GM21390 (cell line): ENCODE results near the gene PPP1R12C.

ENCODE experiments used
- ATAC-seq: cut with Tn5 transposase; IDR thresholded peaks from one replicate; pipeline ENCODE4 v1.9.1; 2021; ENCODE audit not compliant: unreplicated experiment

PPP1R12C gene

DNA sequence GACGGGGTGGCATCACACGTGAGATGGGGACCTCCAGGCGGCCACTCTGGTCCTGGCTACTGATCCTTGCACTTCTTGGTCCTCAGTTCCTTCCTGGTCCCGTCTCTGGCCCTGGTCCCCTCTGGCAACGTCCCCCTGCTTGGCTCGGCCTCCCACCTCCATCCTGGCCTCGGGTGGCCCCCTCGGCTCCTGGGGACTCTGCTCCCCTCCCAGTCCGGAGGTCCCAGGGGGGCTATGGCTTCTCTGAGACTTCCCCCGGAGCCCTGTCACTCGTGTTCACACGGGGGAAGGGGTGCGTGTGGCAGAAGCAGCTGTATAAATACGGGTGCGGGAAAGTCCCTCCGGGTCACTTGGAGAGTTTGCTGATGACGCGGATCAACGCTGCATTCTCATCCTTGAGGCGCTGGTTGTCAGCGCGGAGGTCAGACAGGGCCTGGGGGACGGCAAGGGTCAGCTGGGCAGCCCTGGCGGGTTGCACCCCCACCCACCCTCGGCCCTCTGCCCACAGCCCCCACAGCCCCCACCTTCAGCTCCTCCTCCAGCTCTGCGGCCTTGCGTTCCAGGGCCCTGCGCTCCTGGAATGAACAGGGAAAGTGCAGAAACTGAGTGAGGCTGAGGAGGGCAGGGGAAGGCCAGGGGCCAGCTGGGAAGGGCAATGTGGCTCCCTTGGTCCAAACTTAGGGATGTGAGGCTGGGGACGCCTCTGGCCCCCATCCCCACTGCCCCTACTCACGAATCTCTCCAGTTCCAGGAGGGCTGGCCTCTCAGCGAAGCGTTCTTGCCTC, 26.1 kb downstream of the PPP1R12C start:
- ATAC-seq, result no peak

DNA sequence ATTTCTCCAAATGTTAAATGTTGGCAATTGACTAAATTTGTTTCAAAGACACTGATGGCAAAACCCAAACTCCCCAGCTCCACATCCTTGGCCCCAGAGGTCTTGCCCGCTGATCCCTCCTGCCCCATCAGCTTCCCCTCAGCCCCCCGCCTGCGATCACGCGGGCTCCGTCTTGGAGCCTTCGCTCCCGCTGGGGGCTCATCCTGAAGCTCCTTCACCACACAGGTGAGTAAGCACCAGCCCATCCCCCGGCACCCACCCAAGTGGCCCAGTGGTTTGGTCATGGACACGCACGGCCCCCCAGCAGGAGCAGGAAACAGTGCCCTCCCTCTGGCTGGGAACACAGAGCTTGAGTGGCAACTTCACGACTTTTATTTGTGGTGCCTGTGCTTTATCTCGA, 26.9 kb downstream of the PPP1R12C start:
- no peak for ATAC-seq

DNA sequence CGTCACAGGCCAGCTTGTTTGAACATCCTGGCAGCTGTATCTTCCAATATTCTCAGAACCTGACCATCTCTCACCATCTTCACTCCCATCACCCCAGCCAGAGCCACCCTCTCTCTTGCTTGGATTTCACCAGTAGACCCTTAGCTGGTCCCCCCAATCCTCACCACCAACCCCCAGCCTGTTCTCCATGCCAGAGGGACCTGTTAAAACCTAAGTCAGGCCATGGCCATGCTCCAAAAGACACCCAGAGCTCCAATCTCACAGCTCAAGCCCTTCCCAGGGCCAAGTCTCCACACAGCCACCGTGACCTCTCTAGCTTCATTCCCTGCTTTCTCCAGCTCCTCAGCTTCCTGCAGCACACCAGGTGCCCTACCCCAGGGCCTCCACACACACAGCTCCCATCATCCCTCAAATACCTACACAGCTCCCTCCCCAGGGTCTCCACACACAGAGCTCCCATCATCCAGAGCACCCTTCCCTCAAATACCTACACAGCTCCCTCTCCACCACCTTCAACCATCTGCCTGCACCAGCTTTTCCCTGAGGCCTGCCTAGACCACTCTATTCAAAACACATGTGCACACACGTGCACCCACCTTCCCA, 28.0 kb downstream of the PPP1R12C start:
- no peak for ATAC-seq

DNA sequence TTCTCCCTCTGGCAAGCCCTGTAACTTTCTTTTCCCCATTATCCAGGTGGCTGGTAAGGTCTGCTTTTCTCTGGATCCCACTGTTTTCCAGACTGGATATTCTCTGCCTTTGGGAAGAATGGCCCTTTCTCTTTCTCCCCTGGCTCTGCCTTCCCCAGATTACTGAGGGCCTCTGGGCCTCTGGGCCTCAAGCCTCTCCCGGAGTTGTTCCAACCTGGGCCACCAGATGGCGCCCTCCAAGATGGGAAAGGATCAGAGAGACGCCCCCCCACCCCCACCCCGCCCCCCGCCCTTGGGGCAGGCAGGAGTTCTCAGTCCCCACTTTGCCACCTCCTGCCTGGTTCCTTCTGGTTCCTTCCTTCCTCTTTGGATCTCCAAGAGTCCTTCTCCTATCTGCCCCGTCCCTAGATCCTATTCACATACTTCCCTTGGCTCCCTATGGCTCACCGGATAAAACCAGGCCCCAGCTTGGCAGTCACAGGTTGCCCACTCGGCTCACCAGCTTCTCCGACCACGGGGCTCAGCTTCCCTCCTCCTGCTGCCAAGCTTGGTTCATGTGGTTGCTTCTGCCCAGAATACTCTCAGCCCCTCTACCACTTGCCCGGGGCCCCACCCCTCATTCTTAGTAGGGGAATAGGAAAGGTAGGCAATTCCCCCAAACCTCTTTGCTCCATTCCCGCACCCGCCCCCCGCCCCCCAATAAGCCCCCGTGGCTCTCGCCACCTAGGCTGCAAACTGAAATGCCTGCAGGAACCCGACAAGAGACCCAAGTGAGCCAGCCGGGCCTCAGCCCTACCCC, 28.7 kb downstream of the PPP1R12C start:
- no peak for ATAC-seq

DNA sequence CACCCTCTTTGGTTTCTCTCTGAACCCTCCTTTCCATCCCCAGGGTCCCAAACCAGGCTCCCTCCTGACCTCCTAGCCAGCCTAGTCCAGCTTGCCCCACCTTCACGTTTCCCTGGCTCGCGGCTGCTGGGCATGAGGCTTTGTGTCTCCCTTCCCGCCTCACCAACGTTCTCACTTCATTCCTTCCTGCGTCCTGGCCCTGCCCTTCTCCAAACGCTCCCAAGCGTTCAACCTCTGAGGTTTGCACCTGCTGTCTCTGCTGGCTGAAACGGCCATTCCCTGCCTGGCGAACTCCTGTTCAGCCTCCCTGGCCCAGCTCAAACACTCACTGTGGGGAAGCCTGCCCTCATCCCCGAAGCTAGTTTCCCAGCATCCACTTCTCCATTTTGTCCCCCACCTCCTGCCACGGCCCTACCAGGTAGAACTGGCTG, 29.4 kb downstream of the PPP1R12C start:
- no peak for ATAC-seq

DNA sequence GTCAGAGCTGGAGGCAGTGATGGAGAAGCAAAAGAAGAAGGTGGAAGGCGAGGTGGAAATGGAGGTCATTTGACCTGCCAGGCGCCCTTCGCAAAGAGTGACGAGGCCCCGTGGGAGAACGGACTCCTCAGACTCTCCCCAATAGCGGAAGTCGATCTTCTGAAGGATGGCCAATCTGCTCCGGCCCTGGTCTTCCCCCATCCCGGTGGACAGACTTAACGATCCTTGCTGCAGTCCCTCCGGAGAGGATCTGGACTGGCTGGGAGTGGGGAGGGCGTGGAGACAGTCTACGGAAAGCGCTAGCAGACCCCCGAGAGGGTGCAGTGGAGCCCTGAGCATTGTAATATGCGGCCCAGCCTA, 29.9 kb downstream of the PPP1R12C start:
- no peak for ATAC-seq

DNA sequence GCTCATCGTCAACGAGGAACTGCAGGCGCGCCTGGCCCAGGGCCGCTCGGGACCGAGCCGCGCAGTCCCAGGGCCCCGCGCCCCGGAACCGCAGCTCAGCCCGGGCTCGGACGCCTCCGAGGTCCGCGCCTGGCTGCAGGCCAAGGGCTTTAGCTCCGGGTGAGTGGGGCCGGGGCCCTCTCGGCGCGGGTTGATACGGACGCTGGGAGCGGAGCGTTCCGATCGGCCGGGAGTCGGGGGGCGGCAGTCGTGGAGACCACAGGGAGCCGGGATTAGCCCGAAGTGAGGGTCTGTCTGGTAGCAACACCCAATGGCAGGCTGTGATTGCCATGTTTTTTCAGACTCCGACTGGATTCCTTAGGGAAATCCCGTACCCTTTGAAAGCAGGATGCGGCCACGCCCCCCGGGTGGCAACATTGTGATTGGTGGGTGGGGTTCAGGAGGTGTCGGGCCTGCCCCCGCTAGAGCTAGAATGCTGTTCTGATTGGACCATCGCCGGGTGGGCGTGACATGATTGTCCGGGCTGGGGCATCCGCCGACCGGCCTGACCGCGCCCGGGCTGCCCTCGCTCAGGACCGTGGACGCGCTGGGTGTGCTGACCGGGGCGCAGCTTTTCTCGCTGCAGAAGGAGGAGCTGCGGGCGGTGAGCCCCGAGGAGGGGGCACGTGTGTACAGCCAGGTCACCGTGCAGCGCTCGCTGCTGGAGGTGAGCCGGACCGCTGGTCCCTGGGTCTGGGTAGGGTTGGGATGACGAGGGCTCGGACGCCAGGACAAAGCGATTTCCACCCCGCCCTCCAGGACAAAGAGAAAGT, 30.5 kb downstream of the PPP1R12C start:
- ATAC-seq, result no peak

DNA sequence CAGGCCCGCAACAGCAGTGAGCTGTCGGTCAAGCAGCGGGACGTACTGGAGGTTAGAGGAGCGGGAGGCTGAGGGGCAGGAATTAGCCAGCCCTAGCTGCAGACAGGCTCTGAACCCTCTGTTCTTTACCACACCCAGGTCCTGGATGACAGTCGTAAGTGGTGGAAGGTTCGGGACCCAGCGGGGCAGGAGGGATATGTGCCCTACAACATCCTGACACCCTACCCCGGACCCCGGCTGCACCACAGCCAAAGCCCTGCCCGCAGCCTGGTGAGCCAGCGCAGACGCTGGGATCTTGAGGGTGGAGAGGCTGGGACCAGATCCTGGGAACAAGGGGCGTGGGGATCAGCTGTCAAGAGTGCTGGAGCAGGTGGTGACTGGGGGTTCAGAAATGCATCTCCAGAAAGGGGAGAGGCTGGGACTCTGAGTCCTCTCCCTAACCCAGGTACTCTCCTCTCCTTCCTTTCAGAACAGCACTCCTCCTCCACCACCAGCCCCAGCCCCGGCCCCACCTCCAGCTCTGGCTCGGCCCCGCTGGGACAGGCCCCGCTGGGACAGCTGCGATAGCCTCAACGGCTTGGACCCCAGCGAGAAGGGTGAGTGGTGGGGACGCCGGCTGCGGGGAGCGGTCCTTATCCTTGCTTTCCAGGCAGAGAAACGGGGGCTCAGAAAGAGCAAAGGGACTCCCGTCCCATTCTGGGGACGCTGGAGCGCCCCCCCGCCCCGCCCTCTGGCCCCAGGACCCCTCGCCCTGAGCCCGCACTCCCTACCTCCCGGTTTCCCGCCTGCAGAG, 31.3 kb downstream of the PPP1R12C start:
- ATAC-seq, result no peak

DNA sequence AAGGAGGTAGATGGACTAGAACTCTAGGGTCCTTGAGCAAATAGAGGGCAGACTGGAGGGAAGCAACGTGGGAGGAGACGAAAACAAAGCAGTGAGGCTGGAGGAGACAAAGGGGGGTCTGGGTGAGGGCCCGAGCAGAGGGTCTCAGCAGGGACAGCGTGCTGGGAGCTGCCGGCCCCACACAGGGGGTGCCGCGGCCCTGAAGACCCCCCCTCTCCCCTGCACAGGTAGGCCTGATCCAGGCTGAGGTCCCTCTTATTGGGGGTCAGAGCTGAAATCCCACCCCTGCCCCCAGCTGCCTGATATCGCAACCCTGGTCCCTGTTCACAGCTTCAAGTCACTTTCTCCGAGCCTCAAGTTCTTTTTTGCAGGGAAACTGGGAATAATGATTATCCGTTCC, 33.0 kb downstream of the PPP1R12C start:
- no peak for ATAC-seq

DNA sequence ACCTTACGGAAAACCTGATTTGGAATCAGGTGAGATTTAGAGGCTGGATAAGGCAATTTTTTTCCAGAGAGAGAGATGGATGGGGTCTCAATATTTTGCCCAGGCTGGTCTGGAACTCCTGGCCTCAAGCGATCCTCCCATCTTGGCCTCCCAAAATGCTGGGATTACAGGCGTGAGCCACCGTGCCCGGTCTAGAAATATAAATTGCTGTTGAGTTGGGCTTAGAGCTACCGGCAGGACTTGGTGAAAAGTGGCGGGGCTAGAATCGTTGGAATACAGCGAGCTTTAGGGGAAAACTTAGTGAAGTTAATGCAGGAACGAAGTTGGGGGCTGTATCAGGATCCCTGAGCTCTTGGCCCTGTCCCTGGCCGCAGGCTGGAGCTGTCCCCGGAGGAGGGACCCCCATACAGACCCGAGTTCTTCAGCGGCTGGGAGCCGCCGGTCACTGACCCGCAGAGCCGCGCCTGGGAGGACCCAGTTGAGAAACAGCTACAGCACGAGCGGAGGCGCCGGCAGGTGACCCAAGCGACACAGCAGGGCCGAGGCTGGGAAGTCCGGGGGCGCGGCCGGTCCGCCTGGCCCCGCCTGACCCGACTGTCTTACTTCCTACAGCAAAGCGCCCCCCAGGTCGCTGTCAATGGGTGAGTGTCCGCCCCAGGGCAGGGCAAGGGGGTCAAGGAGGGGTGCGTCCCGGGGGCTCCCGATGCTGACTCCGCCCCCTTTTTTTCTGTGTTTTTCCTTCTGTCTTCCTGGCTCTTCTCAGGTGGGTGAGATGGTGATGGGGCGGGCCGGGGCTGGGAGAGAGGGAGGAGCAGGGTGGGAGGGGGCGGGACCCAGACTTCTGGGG, 34.2 kb downstream of the PPP1R12C start:
- no peak for ATAC-seq

DNA sequence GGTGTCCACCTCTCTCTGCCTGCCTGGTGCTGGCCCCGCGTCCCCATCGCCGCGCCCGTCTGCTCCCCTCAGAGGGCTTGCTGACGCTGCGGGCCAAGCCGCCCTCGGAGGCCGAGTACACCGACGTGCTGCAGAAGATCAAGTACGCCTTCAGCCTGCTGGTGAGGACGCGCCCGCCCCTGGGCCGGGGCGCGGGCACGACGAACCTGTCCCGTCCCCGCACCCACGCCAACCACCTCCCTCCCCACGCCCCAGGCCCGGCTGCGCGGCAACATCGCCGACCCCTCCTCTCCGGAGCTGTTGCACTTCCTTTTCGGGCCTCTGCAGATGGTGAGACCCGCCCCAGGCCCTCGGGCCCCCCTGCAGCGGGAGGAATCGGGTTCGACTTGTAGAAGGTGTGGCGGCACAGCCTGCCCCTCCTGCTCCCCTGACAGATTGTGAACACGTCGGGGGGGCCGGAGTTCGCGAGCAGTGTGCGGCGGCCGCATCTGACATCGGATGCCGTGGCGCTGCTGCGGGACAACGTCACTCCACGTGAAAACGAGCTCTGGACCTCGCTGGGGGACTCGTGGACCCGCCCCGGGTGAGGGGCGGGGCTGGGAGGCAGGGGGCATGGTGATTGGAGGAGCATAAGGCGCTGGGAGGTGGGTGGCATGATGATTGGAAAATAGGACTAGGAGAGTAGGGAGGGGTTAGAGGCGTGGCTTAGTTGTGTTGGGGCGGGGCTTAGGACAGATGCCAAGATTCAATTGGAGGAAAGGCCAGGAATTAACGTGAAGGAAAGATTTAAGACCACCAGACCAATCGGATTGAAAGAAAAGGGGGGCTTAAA, 35.2 kb downstream of the PPP1R12C start:
- ATAC-seq, result no peak

DNA sequence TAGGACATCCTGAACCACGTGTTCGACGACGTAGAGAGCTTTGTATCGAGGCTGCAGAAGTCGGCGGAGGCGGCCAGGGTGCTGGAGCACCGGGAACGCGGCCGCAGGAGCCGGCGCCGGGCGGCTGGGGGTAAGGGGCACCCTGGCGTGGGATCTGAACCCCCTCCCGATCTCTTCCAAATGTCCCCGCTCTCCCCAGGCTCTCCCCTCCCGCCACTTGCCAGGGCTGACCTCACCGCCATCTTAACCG, 35.7 kb downstream of the PPP1R12C start:
- no peak for ATAC-seq

DNA sequence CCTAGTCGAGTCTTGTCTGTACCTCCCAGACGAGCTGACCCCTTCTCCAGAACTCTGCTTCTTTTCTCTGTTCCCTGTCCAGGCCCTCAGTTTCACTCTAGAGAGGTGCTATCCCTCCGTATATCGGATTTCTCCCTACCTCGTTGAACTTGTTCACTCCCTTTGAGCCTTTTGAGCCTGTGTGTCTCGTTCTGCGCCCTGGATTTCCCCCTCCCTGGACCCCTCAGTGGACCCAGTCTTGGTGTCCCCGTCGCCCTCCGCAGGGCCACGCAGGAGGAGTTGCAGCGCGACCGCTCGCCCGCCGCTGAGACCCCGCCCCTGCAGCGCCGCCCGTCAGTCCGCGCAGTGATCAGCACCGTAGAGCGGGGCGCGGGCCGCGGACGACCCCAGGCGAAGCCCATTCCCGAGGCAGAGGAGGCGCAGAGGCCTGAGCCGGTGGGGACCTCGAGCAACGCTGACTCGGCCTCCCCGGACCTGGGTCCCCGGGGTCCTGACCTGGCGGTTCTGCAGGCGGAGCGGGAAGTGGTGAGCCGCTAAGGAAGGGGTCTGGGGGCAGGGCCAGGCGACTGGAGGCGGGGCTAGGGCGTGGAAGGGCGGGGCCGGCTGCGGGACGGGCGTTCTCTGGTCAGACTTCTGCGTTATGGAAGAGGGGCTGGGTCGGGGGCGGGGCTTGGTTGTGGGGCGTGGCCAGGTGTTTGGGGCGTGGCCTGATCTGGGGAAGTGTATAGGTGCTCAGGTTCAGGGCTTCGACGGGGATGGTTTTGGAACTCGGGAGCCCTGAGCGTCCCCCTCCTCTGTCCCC, 36.3 kb downstream of the PPP1R12C start:
- ATAC-seq, result no peak

DNA sequence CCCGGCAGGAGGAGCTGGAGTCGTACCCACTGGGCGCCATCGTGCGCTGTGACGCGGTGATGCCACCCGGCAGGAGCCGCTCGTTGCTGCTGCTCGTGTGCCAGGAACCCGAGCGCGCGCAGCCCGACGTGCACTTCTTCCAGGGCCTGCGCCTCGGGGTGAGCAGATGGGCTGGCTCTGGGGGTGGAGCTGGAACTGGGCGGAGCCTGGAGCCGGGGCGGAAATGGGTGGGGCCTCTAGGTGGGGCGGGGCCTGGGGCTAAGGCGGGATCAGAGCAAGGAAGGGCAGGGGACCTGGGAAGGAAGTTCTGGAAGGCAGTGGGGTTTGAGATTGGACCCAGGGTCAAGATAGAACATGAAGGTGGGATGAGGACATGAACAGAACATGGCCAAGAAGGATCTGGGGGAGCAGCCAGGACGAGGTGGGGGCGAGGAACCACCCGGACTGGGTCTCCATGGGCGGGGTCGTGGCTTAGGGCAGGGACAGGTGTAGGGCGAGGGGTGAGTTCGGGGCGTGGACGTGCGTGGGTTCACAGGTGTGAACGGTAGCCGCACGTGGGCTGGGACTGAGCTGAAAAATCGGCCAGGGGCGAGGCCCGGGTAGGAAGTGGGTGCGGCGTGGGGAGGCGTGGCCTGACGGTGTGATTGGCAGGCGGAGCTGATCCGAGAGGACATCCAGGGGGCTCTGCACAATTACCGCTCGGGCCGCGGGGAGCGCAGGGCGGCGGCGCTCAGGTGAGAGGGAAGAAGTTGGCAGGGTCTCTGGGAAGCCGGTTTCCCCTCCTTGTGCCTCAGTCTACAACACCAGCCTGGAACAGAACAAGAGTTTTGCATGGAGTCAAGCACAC, 37.1 kb downstream of the PPP1R12C start:
- ATAC-seq, result no peak

DNA sequence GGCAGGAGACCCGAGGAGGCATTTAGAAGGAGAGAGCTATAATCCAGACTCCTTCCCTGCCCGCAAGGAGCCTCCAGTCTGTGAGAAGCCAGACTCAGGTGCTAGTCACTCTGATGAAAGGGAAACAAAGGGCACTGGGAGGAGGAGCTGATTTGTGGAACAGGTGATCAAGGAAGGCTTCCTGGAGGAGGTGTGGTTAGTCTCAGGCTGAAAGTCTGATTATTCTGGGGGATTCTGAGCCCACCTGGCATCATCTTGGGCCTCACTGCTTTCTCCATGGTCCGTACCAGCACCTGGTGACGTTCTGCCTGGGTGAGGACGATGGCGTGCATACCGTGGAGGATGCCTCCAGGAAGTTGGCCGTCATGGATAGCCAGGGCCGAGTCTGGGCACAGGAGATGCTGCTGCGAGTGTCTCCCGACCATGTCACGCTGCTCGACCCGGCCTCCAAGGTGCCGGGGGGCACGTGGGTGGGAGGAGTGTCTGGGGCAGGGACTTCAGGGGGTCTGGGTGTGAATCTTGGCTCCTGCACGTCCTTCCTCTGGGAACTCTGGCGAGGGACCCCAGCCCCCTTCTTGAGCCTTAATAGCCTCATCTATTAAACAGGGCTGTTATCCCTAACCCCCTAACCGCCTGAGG, 37.9 kb downstream of the PPP1R12C start:
- ATAC-seq, result no peak

DNA sequence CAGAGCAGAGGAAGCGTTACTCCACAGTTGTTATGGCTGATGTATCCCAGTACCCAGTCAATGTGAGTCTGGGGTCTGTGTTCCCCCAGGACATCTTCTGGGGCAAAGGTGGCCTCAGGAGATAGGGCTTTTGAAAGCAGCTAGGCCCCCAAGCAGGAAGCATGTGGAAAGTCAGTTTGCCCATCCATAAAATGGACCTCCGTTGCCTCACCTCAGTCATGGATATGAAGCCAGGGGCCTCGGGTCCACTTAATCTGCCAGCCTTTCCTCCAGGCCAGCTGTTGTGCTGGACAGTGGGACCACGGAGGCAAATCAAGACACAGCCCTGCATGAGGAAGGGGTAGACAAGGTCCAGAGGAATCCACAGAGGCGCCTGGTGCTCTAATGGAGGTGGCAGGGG, 38.4 kb downstream of the PPP1R12C start:
- no peak for ATAC-seq

DNA sequence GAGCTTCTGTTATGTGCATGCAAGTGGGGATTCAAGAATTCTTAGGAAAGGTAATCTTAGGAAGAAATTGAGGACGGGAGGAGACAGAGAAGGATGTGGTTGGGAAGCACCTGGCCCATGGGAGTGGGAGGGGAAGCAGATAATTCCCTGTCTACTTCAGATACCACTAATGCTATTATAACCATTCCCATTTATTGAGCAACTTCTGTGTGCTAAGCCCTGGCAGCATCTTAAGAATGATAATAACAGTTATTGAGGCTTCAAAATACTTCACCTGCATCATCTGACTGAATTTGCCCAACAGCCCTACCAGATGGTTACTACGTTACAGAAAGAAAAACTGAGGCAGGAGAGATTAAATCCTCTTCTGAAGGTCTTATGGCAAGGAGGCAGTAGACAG, 40.3 kb downstream of the PPP1R12C start:
- no peak for ATAC-seq
